Measurements from ENCODE around the gene TSPAN7.
A peak's percentile ranks its signal among the peaks of the same experiment; 100 is the strongest.

TSPAN7 gene

GRCh38 chrX:38666909-38667308 lies 105.6 kb downstream of the TSPAN7 start:
- TF ChIP-seq POLR2AphosphoS5 (IDR thresholded peaks at IDR 0.05; ENCODE audit: low read depth, low read length) (no peak), TAF1 (IDR thresholded peaks at IDR 0.05; ENCODE audit: borderline replicate concordance, low read depth, low read length) (no peak), POLR2A (IDR thresholded peaks at IDR 0.05; ENCODE audit: low read depth, low read length) (no peak)
- FAIRE-seq (no peak), DNase-seq (ENCODE audit: insufficient read length) (no peak)

- DNase-seq (ENCODE audit: insufficient read length) (no peak), FAIRE-seq (no peak)
- TF ChIP-seq POLR2AphosphoS5 (IDR thresholded peaks at IDR 0.05; ENCODE audit: low read depth, low read length) (no peak), TAF1 (IDR thresholded peaks at IDR 0.05; ENCODE audit: borderline replicate concordance, low read depth, low read length) (no peak), POLR2A (IDR thresholded peaks at IDR 0.05; ENCODE audit: low read depth, low read length) (no peak)
These were observed 107.4 kb downstream of the TSPAN7 start for GRCh38 chrX:38668771-38669170.

GRCh38 chrX:38669428-38669827 lies 108.1 kb downstream of the TSPAN7 start:
- FAIRE-seq = no peak
- TF ChIP-seq POLR2AphosphoS5 (IDR thresholded peaks at IDR 0.05; ENCODE audit: low read depth, low read length) (no peak), POLR2A (IDR thresholded peaks at IDR 0.05; ENCODE audit: low read depth, low read length) (no peak), TAF1 (IDR thresholded peaks at IDR 0.05; ENCODE audit: borderline replicate concordance, low read depth, low read length) (no peak)
- DNase-seq (ENCODE audit: insufficient read length) = no peak

- no peak for DNase-seq (ENCODE audit: insufficient read length)
- FAIRE-seq = no peak
- TF ChIP-seq TAF1 (IDR thresholded peaks at IDR 0.05; ENCODE audit: borderline replicate concordance, low read depth, low read length) = no peak
- no peak for TF ChIP-seq POLR2A (IDR thresholded peaks at IDR 0.05; ENCODE audit: low read depth, low read length)
- no peak for TF ChIP-seq POLR2AphosphoS5 (IDR thresholded peaks at IDR 0.05; ENCODE audit: low read depth, low read length)
These were observed 111.3 kb downstream of the TSPAN7 start for GRCh38 chrX:38672646-38673045.

GRCh38 chrX:38675856-38676255 lies 114.5 kb downstream of the TSPAN7 start:
- DNase-seq (ENCODE audit: insufficient read length) = no peak

GRCh38 chrX:38678183-38678582 lies 116.8 kb downstream of the TSPAN7 start:
- TF ChIP-seq TAF1 (IDR thresholded peaks at IDR 0.05; ENCODE audit: borderline replicate concordance, low read depth, low read length) = no peak
- no peak for DNase-seq (ENCODE audit: insufficient read length)
- no peak for FAIRE-seq

More at GRCh38 chrX:38675856-38676255, 114.5 kb downstream of the TSPAN7 start:
- TF ChIP-seq POLR2AphosphoS5 (IDR thresholded peaks at IDR 0.05; ENCODE audit: low read depth, low read length) = no peak
- no peak for TF ChIP-seq TAF1 (IDR thresholded peaks at IDR 0.05; ENCODE audit: borderline replicate concordance, low read depth, low read length)
- TF ChIP-seq POLR2A (IDR thresholded peaks at IDR 0.05; ENCODE audit: low read depth, low read length) = no peak
- no peak for FAIRE-seq

GRCh38 chrX:38678821-38679220 lies 117.5 kb downstream of the TSPAN7 start:
- TF ChIP-seq POLR2A (IDR thresholded peaks at IDR 0.05; ENCODE audit: low read depth, low read length) (no peak), POLR2AphosphoS5 (IDR thresholded peaks at IDR 0.05; ENCODE audit: low read depth, low read length) (no peak), TAF1 (IDR thresholded peaks at IDR 0.05; ENCODE audit: borderline replicate concordance, low read depth, low read length) (no peak)
- FAIRE-seq (no peak), DNase-seq (ENCODE audit: insufficient read length) (no peak)

- FAIRE-seq (no peak), DNase-seq (ENCODE audit: insufficient read length) (no peak)
- TF ChIP-seq POLR2A (IDR thresholded peaks at IDR 0.05; ENCODE audit: low read depth, low read length) (no peak), TAF1 (IDR thresholded peaks at IDR 0.05; ENCODE audit: borderline replicate concordance, low read depth, low read length) (no peak), POLR2AphosphoS5 (IDR thresholded peaks at IDR 0.05; ENCODE audit: low read depth, low read length) (no peak)
These were observed 118.4 kb downstream of the TSPAN7 start for GRCh38 chrX:38679695-38680094.

GRCh38 chrX:38682095-38682494 lies 120.8 kb downstream of the TSPAN7 start:
- FAIRE-seq = no peak

GRCh38 chrX:38692961-38693360 lies 131.6 kb downstream of the TSPAN7 start:
- DNase-seq (ENCODE audit: insufficient read length) (no peak), FAIRE-seq (no peak)
- TF ChIP-seq POLR2A (IDR thresholded peaks at IDR 0.05; ENCODE audit: low read depth, low read length) = no peak
- TF ChIP-seq POLR2AphosphoS5 (IDR thresholded peaks at IDR 0.05; ENCODE audit: low read depth, low read length) = no peak
- TF ChIP-seq TAF1 (IDR thresholded peaks at IDR 0.05; ENCODE audit: borderline replicate concordance, low read depth, low read length) = no peak

More at GRCh38 chrX:38682095-38682494, 120.8 kb downstream of the TSPAN7 start:
- TF ChIP-seq POLR2A (IDR thresholded peaks at IDR 0.05; ENCODE audit: low read depth, low read length) = no peak
- TF ChIP-seq POLR2AphosphoS5 (IDR thresholded peaks at IDR 0.05; ENCODE audit: low read depth, low read length) = no peak
- TF ChIP-seq TAF1 (IDR thresholded peaks at IDR 0.05; ENCODE audit: borderline replicate concordance, low read depth, low read length) = no peak
- no peak for DNase-seq (ENCODE audit: insufficient read length)

GRCh38 chrX:38694394-38694793 lies 133.1 kb downstream of the TSPAN7 start:
- FAIRE-seq (no peak), DNase-seq (ENCODE audit: insufficient read length) (no peak)
- TF ChIP-seq POLR2AphosphoS5 (IDR thresholded peaks at IDR 0.05; ENCODE audit: low read depth, low read length) = no peak
- TF ChIP-seq POLR2A (IDR thresholded peaks at IDR 0.05; ENCODE audit: low read depth, low read length) = no peak
- no peak for TF ChIP-seq TAF1 (IDR thresholded peaks at IDR 0.05; ENCODE audit: borderline replicate concordance, low read depth, low read length)

- TF ChIP-seq TAF1 (IDR thresholded peaks at IDR 0.05; ENCODE audit: borderline replicate concordance, low read depth, low read length) (no peak), POLR2A (IDR thresholded peaks at IDR 0.05; ENCODE audit: low read depth, low read length) (no peak), POLR2AphosphoS5 (IDR thresholded peaks at IDR 0.05; ENCODE audit: low read depth, low read length) (no peak)
- DNase-seq (ENCODE audit: insufficient read length) (no peak), FAIRE-seq (peak; percentile 61)
These were observed 136.1 kb downstream of the TSPAN7 start for GRCh38 chrX:38697461-38697860.

GRCh38 chrX:38699121-38699520 lies 137.8 kb downstream of the TSPAN7 start:
- TF ChIP-seq POLR2AphosphoS5 (IDR thresholded peaks at IDR 0.05; ENCODE audit: low read depth, low read length) = no peak
- TF ChIP-seq TAF1 (IDR thresholded peaks at IDR 0.05; ENCODE audit: borderline replicate concordance, low read depth, low read length) = no peak
- no peak for TF ChIP-seq POLR2A (IDR thresholded peaks at IDR 0.05; ENCODE audit: low read depth, low read length)
- DNase-seq (ENCODE audit: insufficient read length) (no peak), FAIRE-seq (no peak)

Data from GM12892 (cell line).